HG03097 (cell line): ENCODE data around the gene HMMR.
"Not testable (repeated sequence)": the region's sequence is repeated elsewhere in the genome, so short reads cannot be mapped to it uniquely, and the experiment has no call there.

Experiments
- ATAC-seq: cut with Tn5 transposase; IDR thresholded peaks from one replicate; pipeline ENCODE4 v1.9.1; 2021; ENCODE audit not compliant: unreplicated experiment, low FRiP score

The HMMR gene

GRCh38 chr5:163460562-163461171 is at the start of gene HMMR:
HMMR (plus strand) TSS chr5:163460632; CDS start chr5:163460693, 61 bp downstream.
- ATAC-seq = no peak

GRCh38 chr5:163415673-163416072 is 44.8 kb upstream of the HMMR start:
- not testable (repeated sequence) for ATAC-seq

GRCh38 chr5:163424836-163425235 is 35.6 kb upstream of the HMMR start:
- no peak for ATAC-seq

GRCh38 chr5:163426128-163426527 is 34.3 kb upstream of the HMMR start:
- ATAC-seq = not testable (repeated sequence)

- no peak for ATAC-seq
Measured at GRCh38 chr5:163432544-163432943, 27.9 kb upstream of the HMMR start.

GRCh38 chr5:163433271-163433670 is 27.2 kb upstream of the HMMR start:
- ATAC-seq = no peak

- no peak for ATAC-seq
Measured at GRCh38 chr5:163434401-163434866, 26.0 kb upstream of the HMMR start.

GRCh38 chr5:163436515-163436914 is 23.9 kb upstream of the HMMR start:
- ATAC-seq = no peak

- no peak for ATAC-seq
Measured at GRCh38 chr5:163437011-163437308, 23.5 kb upstream of the HMMR start.

- peak; percentile 99 for ATAC-seq
Measured at GRCh38 chr5:163437309-163438182, 22.9 kb upstream of the HMMR start, which contains the start of gene CCNG1. CCNG1 (plus strand) TSS chr5:163437595; CDS start chr5:163439257, 1,662 bp downstream.

GRCh38 chr5:163439092-163439425 is 21.4 kb upstream of the HMMR start:
- no peak for ATAC-seq

- ATAC-seq = no peak
Measured at GRCh38 chr5:163440954-163441353, 19.5 kb upstream of the HMMR start.

- no peak for ATAC-seq
Measured at GRCh38 chr5:163444526-163444925, 15.9 kb upstream of the HMMR start.

- ATAC-seq = no peak
Measured at GRCh38 chr5:163445345-163445744, 15.1 kb upstream of the HMMR start.

- ATAC-seq = no peak
Measured at GRCh38 chr5:163447191-163447590, 13.2 kb upstream of the HMMR start.

- no peak for ATAC-seq
Measured at GRCh38 chr5:163447875-163448274, 12.6 kb upstream of the HMMR start.

- ATAC-seq = no peak
Measured at GRCh38 chr5:163448491-163448890, 11.9 kb upstream of the HMMR start.

- ATAC-seq = no peak
Measured at GRCh38 chr5:163451489-163451888, 8.9 kb upstream of the HMMR start.

GRCh38 chr5:163453705-163454104 is 6.7 kb upstream of the HMMR start:
- no peak for ATAC-seq

GRCh38 chr5:163455406-163455805 is 5.0 kb upstream of the HMMR start:
- not testable (repeated sequence) for ATAC-seq

- ATAC-seq = no peak
Measured at GRCh38 chr5:163456029-163456589, 4.3 kb upstream of the HMMR start.

- ATAC-seq = no peak
Measured at GRCh38 chr5:163456840-163457239, 3.6 kb upstream of the HMMR start.
